GM19025 (cell line): Measurements from ENCODE around the gene KCNAB2.
"Not testable (repeated sequence)": the region's sequence is repeated elsewhere in the genome, so short reads cannot be mapped to it uniquely, and the experiment has no call there.

Source experiments
- ATAC-seq: cut with Tn5 transposase; IDR thresholded peaks from one replicate; pipeline ENCODE4 v1.9.1; 2021; ENCODE audit warnings: mild to moderate bottlenecking, low read depth, moderate library complexity; ENCODE audit not compliant: unreplicated experiment

The KCNAB2 gene

GRCh38 chr1:6009120-6010040 lies 36.3 kb upstream of the KCNAB2 start:
- ATAC-seq, result no peak

DNA sequence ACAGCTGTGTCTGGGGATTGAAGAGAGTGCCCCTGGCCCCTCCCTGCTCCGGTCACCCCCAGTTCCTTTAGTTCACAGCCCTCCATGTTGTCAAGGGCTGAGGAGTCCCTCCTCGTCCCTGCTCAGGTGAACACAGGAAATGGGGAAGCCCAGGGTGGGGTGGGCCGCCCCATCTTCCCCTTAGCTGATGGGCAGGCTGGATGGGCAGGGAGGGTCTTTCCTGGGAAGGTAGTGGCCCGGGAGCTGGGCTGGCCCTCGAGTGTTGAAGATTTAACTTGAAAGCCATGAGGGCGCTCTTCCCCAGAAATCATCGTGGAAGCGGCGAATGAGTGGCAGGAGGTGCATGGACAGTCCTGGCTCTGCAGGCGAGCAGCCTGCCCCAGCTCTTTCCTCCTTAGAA lies 35.1 kb upstream of the KCNAB2 start:
- no peak for ATAC-seq

- ATAC-seq, result no peak
Observed at GRCh38 chr1:6011161-6011945, 34.3 kb upstream of the KCNAB2 start.

DNA sequence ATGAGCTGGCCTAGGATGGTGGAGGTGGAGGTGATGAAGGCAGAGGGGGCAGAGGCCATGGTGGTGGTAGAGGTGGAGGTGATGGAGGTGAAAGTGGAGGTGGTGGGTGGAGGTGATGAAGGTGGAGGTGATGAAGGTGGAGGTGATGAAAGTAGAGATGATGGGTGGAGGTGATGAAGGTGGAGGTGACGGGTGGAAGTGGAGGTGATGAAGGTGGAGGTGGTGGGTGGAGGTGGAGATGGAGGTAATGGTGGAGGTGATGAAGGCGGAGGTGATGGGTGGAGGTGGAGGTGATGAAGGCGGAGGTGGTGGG lies 33.8 kb upstream of the KCNAB2 start:
- ATAC-seq, result no peak

DNA sequence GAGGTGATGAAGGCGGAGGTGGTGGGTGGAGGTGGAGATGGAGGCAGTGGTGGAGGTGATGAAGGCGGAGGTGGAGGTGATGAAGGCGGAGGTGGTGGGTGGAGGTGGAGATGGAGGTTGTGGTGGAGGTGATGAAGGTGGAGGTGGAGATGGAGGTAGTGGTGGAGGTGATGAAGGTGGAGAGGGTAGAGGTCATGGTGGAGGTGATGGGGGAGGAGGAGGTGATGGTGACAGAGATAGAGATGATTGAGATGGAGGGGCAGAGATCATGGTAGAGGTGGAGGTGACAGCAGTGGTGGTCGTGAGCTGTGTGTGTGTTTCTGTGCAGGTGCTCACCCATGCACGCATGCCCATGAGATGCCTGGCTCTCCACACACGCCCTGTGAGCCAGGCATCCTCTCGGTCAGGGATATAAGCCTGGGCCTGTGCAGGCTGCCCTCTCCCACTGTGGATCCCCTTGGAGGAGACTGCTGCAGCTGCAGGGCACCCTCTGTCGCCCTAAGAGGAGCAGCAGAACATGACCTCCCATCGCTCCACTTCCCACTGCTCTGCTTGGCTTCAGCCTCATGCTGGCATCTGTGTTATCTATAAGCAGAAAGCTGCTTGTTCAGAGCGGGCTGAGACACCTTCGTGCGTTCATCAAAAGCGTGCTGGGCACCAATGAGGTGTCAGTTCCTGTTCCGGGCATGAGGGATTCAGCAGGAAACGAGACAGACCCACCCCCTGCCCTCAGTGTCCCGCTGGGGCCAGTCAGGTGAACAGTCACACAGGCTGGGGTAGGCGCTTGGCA lies 33.0 kb upstream of the KCNAB2 start:
- ATAC-seq, result no peak

GRCh38 chr1:6013491-6013890 lies 32.2 kb upstream of the KCNAB2 start:
- no peak for ATAC-seq

GRCh38 chr1:6014130-6014999 lies 31.3 kb upstream of the KCNAB2 start:
- no peak for ATAC-seq

DNA sequence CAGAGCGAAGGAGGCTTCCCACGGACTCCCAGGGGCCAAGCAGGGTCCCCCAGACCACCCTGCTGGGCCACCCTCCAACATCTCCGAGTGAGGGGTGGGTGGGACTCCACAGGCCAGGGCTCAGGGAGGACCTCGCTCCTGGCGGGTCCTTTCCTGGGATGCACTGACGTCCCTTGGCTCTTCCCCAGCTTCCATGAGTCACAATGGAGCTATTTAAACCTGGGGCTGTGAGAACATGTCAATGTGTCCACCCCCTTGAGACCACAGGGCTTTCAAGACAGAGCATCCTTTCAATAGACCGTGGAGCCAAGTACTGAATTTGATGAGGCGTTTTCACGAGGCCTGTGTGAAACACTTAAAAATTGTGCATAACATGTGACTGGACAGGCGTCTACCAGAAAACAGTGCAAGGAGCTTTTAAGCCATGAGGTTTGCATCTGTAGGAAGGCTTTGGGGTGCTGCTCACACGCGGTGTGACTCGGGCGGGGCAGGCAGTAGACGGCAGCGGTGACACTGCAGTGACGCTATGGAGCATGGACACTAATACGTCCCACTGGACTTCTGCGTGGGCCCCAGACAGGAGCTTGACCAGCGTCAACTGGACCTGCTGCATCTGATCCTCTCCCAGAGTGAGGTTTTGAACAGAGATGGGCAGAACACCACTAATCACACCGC lies 29.4 kb upstream of the KCNAB2 start:
- no peak for ATAC-seq

DNA sequence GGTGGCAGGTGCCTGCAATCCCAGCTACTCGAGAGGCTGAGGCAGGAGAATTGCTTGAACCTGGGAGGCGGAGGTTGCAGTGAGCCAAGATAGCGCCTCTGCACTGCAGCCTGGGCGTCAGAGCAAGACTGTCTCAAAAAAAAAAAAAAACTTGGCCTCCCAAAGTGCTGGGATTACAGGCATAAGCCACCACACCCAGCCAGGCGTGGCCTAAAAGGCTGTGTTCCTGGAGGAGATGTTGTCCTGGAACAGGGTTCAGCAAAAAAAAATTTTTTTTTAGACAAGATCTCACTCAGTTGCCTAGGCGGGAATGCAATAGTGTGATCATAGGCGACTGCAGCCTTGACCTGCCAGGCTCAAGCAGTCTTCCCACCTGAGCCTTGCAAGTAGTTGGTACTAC lies 28.0 kb upstream of the KCNAB2 start:
- ATAC-seq, result not testable (repeated sequence)

GRCh38 chr1:6019166-6019845 lies 26.4 kb upstream of the KCNAB2 start:
- ATAC-seq, result no peak

DNA sequence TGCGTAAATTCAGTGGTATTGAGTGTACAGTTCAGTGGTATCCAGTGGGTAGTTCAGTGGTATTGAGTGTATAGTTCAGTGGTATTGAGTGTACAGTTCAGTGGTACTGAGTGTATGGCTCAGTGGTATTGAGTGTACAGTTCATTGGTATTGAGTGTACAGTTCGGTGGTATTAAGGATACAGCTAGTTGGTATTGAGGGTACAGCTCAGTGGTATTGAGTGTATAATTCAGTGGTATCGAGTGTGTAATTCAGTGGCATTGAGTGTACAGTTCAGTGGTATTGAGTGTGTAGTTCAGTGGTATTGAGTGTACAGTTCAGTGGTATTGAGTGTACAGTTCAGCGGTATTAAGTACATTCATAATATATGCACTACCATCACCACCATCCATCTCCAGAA lies 23.5 kb upstream of the KCNAB2 start:
- no peak for ATAC-seq

DNA sequence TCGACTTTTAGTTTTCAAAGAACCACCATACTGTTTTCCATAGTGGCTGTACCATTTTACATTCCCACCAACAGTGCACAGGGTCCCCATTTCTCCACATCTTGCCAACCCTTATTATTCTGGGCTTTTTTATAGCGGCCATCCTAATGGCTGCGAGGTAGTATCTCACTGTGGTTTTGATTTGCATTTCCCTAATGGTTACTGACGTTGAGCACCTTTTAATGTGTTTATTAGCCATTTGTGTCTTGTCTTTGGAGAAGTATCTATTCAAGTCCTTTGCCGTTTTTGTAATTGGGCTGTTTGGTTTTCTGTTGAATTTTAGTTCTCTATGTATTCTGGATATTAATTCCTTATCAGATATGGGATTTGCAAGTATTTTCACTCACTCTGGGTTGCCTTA lies 22.3 kb upstream of the KCNAB2 start:
- ATAC-seq, result no peak

- ATAC-seq, result no peak
Observed at GRCh38 chr1:6024376-6024775, 21.3 kb upstream of the KCNAB2 start.

- ATAC-seq, result no peak
Observed at GRCh38 chr1:6025269-6026094, 20.2 kb upstream of the KCNAB2 start.

- peak; percentile 79 for ATAC-seq
Observed at GRCh38 chr1:6026095-6026809, 19.4 kb upstream of the KCNAB2 start.

DNA sequence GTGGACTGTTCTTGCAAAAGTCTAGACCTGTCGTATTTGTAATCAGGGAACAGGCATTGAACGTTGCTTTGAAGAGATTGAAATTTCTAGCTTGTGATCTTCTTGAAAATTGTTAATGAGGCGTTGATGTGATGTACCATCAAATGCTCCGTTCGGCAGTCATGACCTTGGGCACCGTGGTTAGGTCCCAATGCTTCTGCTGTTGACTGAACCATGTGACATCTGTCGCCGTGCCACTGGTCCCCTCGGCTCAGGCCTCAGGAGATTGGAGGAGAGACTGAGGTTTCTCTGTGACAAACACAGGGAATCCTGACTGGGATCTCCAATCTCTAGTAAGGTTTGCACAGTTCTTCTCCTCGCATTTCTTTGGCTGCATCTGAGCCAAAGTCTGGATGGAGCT lies 18.1 kb upstream of the KCNAB2 start:
- ATAC-seq, result no peak

DNA sequence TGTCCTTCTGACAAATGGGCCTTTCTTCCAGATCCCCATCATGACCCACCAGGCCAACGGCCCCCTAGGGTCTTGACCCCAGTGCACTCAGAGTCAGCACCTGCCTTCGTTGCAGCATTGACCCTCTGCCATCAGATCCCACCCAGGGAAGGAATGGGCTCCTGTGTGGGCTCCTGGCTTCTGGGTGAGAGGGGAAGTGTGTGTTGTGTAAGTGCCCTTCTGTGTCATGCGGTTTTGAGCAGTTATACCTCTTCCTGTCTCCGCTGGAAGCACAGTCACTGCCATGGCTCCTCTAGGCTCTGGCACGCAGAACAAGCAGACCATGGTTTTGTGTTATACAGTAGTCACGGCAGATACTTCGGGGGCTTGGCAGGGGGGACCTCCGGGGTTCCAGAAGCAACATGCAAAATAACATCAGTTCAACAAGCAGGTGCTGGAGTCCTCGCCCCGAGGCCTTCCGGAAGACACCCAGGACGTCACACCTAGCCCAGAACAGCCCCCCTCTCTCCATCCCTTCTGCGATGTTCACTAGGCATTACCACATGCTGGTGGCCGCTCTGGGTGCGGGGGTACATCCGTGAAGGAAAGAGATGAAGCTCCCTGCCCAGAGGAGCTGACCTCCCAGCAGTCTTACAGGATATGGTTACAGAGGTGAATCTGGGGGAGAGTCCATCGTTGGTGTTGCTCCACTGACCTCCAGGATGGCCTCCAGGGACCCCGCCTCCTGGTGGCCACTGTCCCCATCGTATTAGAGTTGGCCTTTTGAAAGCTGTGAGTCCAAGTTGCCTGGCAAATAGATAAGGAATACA lies 17.4 kb upstream of the KCNAB2 start:
- no peak for ATAC-seq
